ENCODE results near the gene RBM33.

The RBM33 gene

GRCh38 chr7:155752756-155753445 lies 108.4 kb downstream of the RBM33 start:
- no peak for TF ChIP-seq CTCF (IDR thresholded peaks at IDR 0.05; ENCODE audit: control extremely low read depth, extremely low read depth, low read depth, missing control alignments)
- ChIA-PET POLR2A (no interaction called here), CTCF (interaction anchor here (1.2 to 3.6 kb wide), 3 partner anchors 12 to 154 kb away, joined by 4 to 18 read pairs (median 7); no protein-coding TSS in a partner anchor)
- peak; percentile 57 for DNase-seq (ENCODE audit: extremely low spot score)

GRCh38 chr7:155753446-155753965 lies 109.0 kb downstream of the RBM33 start:
- POLR2A ChIA-PET, result no interaction called here
- CTCF ChIA-PET, result interaction anchor here (1.2 to 3.6 kb wide), 3 partner anchors 14 to 408 kb away, joined by 4 to 18 read pairs (median 5); no protein-coding TSS in a partner anchor
- no peak for DNase-seq (ENCODE audit: extremely low spot score)
- no peak for TF ChIP-seq CTCF (IDR thresholded peaks at IDR 0.05; ENCODE audit: control extremely low read depth, extremely low read depth, low read depth, missing control alignments)

DNA sequence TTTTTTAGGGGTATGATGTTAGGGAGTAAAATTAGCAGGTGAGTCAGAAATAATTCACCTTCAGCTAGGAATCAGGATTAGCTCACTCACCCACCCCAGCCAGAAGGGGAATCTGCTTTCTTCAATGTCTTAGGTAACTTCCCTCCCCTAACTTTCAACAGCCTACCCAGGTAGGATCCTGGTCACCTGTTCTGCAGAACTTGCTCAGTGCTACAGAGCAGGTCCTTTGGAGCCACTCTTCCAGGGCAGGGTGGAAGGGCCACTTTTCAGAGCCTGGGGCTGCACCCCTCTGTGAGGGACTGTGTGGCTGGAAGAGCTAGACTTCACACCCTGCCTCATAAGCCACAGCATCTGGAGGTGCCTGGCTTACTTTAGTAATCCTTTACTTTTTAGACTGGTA lies 109.7 kb downstream of the RBM33 start:
- TF ChIP-seq CTCF (IDR thresholded peaks at IDR 0.05; ENCODE audit: control extremely low read depth, extremely low read depth, low read depth, missing control alignments), result no peak
- ChIA-PET CTCF (interaction anchor here (1.2 to 3.6 kb wide), 5 partner anchors 13 to 409 kb away, joined by 3 to 18 read pairs (median 4); no protein-coding TSS in a partner anchor), POLR2A (no interaction called here)
- no peak for DNase-seq (ENCODE audit: extremely low spot score)

DNA sequence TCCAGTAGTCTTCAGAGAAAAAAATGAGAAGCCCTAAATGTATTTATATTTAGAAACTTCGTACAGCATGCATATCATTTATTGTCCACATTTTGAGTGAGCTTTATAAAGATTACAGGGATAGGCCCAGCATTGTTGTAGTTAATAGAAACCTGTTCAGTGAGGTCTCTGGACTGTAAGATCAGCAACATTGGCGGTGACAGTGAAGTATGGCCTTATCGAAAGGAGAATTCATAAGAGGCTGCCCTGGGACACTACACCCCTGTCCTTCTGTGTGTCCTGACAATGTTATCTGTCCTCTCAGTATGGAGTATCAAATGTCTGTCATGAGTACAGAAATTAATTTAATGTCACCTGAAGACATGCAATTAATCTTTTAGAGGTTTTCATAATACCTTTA lies 110.6 kb downstream of the RBM33 start:
- ChIA-PET POLR2A (no interaction called here), CTCF (interaction anchor here (1.0 to 3.6 kb wide), 5 partner anchors 12 to 157 kb away, joined by 3 to 18 read pairs (median 3); no protein-coding TSS in a partner anchor)
- no peak for DNase-seq (ENCODE audit: extremely low spot score)
- no peak for TF ChIP-seq CTCF (IDR thresholded peaks at IDR 0.05; ENCODE audit: control extremely low read depth, extremely low read depth, low read depth, missing control alignments)

DNA sequence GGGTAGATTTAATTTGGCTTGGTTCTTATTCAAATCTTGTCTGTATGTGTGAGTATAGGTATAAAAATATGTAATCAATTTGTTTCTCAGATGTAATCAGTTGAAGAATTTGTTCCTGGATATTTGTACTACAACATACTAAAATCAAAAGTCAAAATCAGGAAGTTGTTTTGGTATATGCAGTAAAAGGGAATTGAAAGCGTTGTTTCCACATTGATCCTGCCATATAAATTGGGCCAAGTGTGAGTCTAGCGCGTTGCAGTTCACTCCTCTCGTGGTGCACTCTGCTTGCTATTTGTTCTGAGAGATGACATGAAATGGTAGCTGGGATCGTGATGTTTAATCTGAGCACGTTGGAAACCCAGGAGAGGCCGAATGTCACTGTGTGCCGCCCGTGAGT lies 111.9 kb downstream of the RBM33 start:
- TF ChIP-seq CTCF (IDR thresholded peaks at IDR 0.05; ENCODE audit: control extremely low read depth, extremely low read depth, low read depth, missing control alignments), result no peak
- no peak for DNase-seq (ENCODE audit: extremely low spot score)
- ChIA-PET CTCF (interaction anchor here (1.0 to 2.9 kb wide), 3 partner anchors 11 to 157 kb away, joined by 3 to 18 read pairs (median 3); no protein-coding TSS in a partner anchor), POLR2A (no interaction called here)

GRCh38 chr7:155758348-155758747 lies 113.9 kb downstream of the RBM33 start:
- CTCF ChIA-PET, result interaction anchor here (1.1 to 2.9 kb wide), 4 partner anchors 9 to 160 kb away, joined by 3 to 18 read pairs (median 9); no protein-coding TSS in a partner anchor
- DNase-seq (ENCODE audit: extremely low spot score), result no peak

More at GRCh38 chr7:155758348-155758747, 113.9 kb downstream of the RBM33 start:
- TF ChIP-seq CTCF (IDR thresholded peaks at IDR 0.05; ENCODE audit: control extremely low read depth, extremely low read depth, low read depth, missing control alignments), result no peak
- POLR2A ChIA-PET, result no interaction called here

Measured in GM10248 (cell line).